Upper lobe of left lung (tissue), 4 donors: ENCODE measurements around the gene MFSD8.

Source experiments
- EP300 ChIP-seq, 4 donors: sonication (generic); formaldehyde crosslinking; IDR thresholded peaks; one replicate each; pipeline ENCODE4 v1.5.1; 2017; ENCODE audit warnings: antibody characterized with exemption in 4 of 4, control low read depth in 2 of 4
- POLR2A ChIP-seq, 4 donors: fragments of 450-650 bp; IDR thresholded peaks; one replicate each; pipeline ENCODE4 v1.5.1; 2016 to 2017; ENCODE audit warnings: antibody characterized with exemption in 4 of 4, mild to moderate bottlenecking in 2 of 4
- TF ChIP-seq, protein P1 (sequence below), 6 experiments: fragments of 450-650 bp in 4 of 6; fragments of 200-600 bp in 2 of 6; sonication (generic) in 2 of 6; IDR thresholded peaks; one replicate each; pipeline ENCODE4 v1.5.1; 2016 to 2019; ENCODE audit warnings: antibody characterized with exemption in 6 of 6

DNA sequence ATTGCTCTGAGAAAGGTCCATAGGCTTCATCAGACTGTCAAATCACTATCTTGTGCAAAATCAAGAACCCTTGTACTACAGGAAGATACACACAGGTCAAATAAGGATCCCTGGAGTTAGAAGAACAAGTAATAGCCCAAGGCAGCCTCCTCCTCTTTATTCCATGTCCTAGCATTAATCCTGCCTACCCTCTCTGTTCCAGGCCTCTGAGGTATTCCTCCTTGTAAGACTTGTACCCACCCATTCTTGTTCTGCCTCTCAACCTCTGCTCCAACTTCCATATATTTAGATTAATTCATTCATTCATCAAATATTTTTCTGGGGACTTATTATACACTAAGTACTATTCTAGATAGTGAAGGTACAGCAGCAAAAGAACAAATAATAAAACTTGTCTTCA lies 94.7 kb downstream of the MFSD8 start:
- TF ChIP-seq EP300 (IDR thresholded peaks at IDR 0.05) (no peak), POLR2A (IDR thresholded peaks at IDR 0.05) (no peak)
- TF ChIP-seq, protein P1, sequence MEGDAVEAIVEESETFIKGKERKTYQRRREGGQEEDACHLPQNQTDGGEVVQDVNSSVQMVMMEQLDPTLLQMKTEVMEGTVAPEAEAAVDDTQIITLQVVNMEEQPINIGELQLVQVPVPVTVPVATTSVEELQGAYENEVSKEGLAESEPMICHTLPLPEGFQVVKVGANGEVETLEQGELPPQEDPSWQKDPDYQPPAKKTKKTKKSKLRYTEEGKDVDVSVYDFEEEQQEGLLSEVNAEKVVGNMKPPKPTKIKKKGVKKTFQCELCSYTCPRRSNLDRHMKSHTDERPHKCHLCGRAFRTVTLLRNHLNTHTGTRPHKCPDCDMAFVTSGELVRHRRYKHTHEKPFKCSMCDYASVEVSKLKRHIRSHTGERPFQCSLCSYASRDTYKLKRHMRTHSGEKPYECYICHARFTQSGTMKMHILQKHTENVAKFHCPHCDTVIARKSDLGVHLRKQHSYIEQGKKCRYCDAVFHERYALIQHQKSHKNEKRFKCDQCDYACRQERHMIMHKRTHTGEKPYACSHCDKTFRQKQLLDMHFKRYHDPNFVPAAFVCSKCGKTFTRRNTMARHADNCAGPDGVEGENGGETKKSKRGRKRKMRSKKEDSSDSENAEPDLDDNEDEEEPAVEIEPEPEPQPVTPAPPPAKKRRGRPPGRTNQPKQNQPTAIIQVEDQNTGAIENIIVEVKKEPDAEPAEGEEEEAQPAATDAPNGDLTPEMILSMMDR (IDR thresholded peaks at IDR 0.05): no peak
